Neutrophil (primary cell): ENCODE data around the gene TULP4.

Experiments
- H3K27ac ChIP-seq: fragments of 200-600 bp; sonication (generic); 2 replicates; pipeline ENCODE4 v1.5.1; 2016; ENCODE audit warnings: mild to moderate bottlenecking, moderate library complexity
- H3K27me3 ChIP-seq: fragments of 200-600 bp; sonication (generic); 2 replicates; pipeline ENCODE4 v1.6.0; 2016; ENCODE audit warnings: mild to moderate bottlenecking
- H3K36me3 ChIP-seq: fragments of 200-600 bp; sonication (generic); 2 replicates; pipeline ENCODE4 v1.5.1; 2017
- H3K4me1 ChIP-seq, 2 experiments: fragments of 200-600 bp in 1 of 2; sonication (generic) in 1 of 2; 1 replicate in 1 of 2; 2 replicates in 1 of 2; pipeline versions ENCODE4 v1.5.1 to v1.6.1; 2013 to 2016; ENCODE audit warnings: low read depth in 1 of 2, low read length in 1 of 2, mild to moderate bottlenecking in 1 of 2, moderate library complexity in 1 of 2; ENCODE audit not compliant: control insufficient read depth in 1 of 2, insufficient read depth in 1 of 2
- H3K4me3 ChIP-seq, 2 experiments: fragments of 200-600 bp in 1 of 2; sonication (generic) in 1 of 2; 1 replicate in 1 of 2; 2 replicates in 1 of 2; pipeline ENCODE4 v1.5.1; 2013 to 2016; ENCODE audit warnings: low read depth in 1 of 2, low read length in 1 of 2, mild to moderate bottlenecking in 1 of 2, moderate library complexity in 1 of 2
- H3K9me3 ChIP-seq: fragments of 200-600 bp; sonication (generic); 2 replicates; pipeline ENCODE4 v1.5.1; 2016
- TF ChIP-seq, protein P1 (sequence below): fragments of 200-600 bp; sonication (generic); IDR thresholded peaks from 2 replicates; pipeline ENCODE4 v1.5.1; 2016; ENCODE audit warnings: antibody characterized with exemption

The TULP4 gene

GRCh38 chr6:158539881-158540280, 227.6 kb downstream of the TULP4 start:
- TF ChIP-seq, protein P1, sequence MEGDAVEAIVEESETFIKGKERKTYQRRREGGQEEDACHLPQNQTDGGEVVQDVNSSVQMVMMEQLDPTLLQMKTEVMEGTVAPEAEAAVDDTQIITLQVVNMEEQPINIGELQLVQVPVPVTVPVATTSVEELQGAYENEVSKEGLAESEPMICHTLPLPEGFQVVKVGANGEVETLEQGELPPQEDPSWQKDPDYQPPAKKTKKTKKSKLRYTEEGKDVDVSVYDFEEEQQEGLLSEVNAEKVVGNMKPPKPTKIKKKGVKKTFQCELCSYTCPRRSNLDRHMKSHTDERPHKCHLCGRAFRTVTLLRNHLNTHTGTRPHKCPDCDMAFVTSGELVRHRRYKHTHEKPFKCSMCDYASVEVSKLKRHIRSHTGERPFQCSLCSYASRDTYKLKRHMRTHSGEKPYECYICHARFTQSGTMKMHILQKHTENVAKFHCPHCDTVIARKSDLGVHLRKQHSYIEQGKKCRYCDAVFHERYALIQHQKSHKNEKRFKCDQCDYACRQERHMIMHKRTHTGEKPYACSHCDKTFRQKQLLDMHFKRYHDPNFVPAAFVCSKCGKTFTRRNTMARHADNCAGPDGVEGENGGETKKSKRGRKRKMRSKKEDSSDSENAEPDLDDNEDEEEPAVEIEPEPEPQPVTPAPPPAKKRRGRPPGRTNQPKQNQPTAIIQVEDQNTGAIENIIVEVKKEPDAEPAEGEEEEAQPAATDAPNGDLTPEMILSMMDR, result no peak
- no peak overlapping the region for H3K27ac ChIP-seq
- H3K4me1 ChIP-seq, result no peaks in the 10 kb centered on the region
- H3K4me3 ChIP-seq, result no peak overlapping the region
- no peaks in the 10 kb centered on the region for H3K9me3 ChIP-seq
- H3K36me3 ChIP-seq, result no peaks in the 10 kb centered on the region
- H3K27me3 ChIP-seq, result peaks cover 65% of the 10 kb centered on the region

GRCh38 chr6:158543606-158544185, 231.4 kb downstream of the TULP4 start:
- TF ChIP-seq, protein P1, result no peak
- Histone ChIP-seq H3K4me1 (no peaks in the 10 kb centered on the region), H3K27ac (no peak overlapping the region), H3K9me3 (no peaks in the 10 kb centered on the region), H3K4me3 (no peak overlapping the region), H3K36me3 (no peaks in the 10 kb centered on the region), H3K27me3 (peaks cover 27% of the 10 kb centered on the region)

- TF ChIP-seq, protein P1, result no peak
- H3K27me3 ChIP-seq, result peaks cover 20% of the 10 kb centered on the region
- no peaks in the 10 kb centered on the region for H3K9me3 ChIP-seq
- no peaks in the 10 kb centered on the region for H3K36me3 ChIP-seq
- no peak overlapping the region for H3K4me3 ChIP-seq
- H3K4me1 ChIP-seq, result no peaks in the 10 kb centered on the region
- H3K27ac ChIP-seq, result no peak overlapping the region
Measured at GRCh38 chr6:158544428-158544827, 232.2 kb downstream of the TULP4 start.

DNA sequence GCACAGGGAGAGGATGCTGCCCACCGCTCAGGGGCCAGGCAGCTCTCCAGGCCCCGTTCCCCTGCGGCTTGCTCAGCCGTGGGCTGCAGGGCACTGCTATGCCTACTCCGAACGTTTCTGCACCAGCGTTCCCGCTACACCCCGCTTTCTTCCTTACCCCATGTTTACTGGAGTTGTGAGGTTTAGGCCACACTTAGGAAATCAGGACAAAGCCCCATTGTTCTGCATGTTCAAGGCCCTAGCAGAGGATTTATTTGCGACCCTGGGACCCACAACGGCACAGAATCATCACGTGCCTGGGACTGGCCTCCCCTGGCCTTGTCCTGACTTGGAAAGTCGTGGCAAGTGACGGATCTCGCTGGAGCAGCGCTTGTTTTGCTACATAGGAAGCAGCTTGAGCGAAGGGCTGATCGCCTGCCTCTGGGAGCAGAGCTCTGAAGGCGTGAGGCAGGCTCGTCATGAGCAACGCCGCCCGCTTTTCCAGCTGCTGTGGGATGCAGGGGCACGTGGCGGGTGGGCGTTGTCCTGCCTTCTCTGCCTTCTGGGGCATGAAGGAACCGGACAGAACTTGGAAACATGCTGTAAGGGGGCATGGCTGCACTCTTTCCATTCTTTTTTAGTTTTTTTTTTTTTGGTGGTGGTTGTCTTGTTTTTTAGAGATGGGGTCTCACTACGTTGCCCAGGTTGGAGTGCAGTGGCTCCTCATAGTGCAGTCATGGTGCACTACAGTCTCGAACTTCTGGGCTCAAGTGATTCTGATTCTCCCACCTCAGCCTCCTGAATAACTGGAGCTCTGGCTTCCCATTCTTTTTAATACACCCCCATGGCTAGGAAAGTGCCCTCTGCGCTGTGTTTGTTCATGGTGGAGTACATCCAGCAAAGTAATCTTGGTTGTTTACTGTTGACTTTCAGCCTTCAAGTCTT, 233.0 kb downstream of the TULP4 start:
- Histone ChIP-seq H3K4me3 (no peak overlapping the region), H3K27me3 (peaks cover 11% of the 10 kb centered on the region), H3K36me3 (no peaks in the 10 kb centered on the region), H3K4me1 (no peaks in the 10 kb centered on the region), H3K9me3 (no peaks in the 10 kb centered on the region), H3K27ac (no peak overlapping the region)
- TF ChIP-seq, protein P1, result no peak

DNA sequence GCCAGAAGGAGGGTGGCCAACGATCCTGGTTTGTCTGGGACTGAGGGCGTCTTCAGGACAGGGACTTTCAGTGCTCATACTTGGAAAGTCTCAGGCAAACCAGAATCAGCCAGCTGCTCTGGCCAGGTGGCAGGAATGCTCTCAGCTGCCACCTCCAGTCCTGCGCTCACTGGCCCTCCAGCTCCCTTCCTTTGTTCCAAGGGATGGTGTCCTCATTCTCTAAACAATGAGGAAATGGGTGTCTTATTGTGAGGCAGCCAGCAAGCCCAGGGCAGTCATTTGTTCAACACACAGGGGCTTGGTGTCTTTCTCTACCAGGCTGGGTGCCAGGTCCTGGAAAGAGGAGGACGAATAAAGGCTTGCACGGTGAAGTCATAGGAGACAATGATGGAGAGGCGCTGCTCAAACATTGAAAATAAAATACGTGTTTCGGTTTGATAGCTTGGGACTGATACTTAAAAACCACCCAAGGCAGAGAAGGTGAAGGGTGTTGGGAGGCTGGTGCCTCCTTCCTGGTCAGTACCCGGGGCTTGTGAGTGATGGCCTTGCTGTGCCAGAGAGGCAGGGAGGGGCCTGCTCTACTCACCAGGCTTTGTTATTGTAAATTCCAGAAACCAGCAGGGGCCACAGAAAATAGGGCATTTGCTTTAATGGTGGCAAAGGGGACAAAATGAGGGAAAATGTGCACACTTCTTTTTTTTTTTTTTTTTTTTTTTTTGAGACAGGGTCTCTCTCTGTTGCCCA, 236.3 kb downstream of the TULP4 start:
- no peak overlapping the region for H3K4me3 ChIP-seq
- H3K27ac ChIP-seq, result no peak overlapping the region
- peaks cover 8% of the 10 kb centered on the region for H3K27me3 ChIP-seq
- H3K9me3 ChIP-seq, result no peaks in the 10 kb centered on the region
- H3K4me1 ChIP-seq, result no peaks in the 10 kb centered on the region
- no peaks in the 10 kb centered on the region for H3K36me3 ChIP-seq
- TF ChIP-seq, protein P1, result no peak
